Stimulated activated CD4-positive, alpha-beta T cell treated with anti-CD3 and anti-CD28 coated beads, Interleukin-4, amount 100 ng/mL, for 24 hours (primary cell): ENCODE data around the gene BBS10.
"Not testable (repeated sequence)": the region's sequence is repeated elsewhere in the genome, so short reads cannot be mapped to it uniquely, and the experiment has no call there.

Source experiments
- DNase-seq: peaks from one replicate; pipeline ENCODE4 v3.0.0-alpha.2; 2020

Gene BBS10

DNA sequence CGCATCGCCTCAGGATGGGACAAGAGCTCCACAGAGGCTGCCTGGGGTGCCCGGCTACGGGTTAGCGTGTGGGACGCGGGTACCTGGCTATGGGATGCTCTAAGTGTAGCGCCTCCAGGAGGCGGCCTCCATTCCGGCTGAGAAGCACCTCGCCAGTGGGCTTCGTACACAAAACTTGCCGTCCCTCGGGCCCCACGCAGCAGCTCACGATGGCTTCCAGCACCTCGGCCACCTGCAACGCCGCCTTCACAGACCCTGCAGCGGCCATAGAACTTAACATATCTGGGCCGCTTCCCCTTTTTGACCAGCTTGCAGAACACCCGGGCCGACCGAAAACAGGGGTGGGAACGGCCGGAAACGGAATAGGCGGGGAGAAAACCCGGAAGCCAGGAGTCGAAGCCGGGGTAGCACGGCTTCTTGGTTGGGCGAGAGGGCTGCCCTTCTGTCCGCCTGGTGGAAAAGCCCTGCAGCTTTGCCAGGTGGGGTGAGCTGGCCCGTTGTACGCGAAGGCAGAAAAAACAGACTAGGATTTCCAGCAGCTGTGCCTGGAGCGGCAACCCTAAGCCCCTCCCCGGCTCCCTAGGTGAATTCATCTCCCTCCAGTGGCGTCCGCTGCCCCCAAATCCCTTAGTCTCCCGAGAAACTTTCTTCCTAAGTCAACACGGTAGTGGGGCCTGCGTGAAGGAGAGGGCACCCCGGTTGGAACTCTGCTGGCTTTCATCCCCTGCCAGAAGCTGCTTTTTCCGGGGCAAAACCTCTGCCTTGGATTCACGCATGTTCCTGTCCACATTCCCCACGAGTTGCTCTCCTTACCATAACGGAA is at the start of gene BBS10:
Gene BBS10 (minus strand): TSS at position 337 of the 823 bp plus-strand sequence. CDS start 57 bp downstream, at position 280.
- DNase-seq, result peak; percentile 91

DNA sequence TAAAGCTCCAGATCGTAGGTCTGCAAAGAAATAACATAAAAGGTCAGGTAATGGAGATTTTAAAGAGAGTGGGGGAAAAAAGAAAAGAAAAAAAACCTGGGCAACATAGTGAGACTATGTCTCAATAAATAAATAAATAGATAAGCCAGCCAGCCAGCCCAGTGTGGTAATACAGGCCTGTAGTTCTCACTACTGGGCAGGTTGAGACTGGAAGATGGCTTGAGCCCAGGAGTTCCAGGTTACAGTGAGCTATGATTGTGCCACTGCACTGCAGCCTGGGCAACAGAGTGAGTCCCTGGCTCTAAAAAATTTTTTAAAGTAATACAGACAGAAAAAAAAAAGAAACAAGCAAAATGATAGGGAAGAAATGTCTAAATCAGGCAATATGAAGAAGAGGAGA is 43.2 kb upstream of the BBS10 start:
- no peak for DNase-seq

- DNase-seq, result no peak
Observed at GRCh38 chr12:76387614-76388013, 39.4 kb upstream of the BBS10 start.

DNA sequence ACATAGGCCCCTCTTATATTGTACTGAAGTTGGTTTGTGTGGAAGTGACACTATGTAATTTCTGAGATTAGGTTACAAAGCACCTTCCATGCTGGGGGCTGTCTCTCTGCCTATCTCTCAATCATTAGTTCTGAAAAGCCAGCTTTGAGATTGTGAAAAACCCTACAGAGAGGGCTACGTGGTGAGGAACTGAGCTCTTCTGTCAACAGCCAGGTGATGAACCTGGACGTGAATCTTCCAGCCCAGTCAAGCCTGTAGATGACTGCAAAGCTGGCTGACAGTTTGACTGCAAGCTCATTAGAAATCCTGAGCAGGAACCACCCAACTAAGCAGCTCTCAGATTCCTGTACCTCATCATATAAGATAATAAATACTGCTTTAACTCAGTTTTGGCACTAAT is 36.3 kb upstream of the BBS10 start:
- no peak for DNase-seq

- DNase-seq, result no peak
Observed at GRCh38 chr12:76383988-76384387, 35.8 kb upstream of the BBS10 start.

DNA sequence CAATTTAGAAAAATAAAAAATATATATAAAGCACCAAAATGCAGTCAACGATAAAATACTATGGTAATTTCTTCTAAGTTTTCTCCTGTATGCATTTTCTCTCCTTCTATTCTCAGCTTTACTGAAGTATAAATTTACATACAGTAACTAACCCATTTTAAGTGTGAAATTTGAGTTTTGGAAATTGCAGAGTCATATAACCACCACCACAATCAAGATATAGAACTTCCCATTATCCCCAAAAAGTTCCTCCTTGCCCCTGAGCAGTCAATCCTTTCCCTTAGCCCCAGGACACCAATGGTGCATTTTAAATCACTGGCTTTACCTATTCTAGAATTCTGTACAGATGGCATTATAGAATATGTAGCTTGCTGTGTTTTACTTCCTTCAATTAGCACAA is 31.0 kb upstream of the BBS10 start:
- DNase-seq, result no peak

- DNase-seq, result not testable (repeated sequence)
Observed at GRCh38 chr12:76376876-76377275, 28.7 kb upstream of the BBS10 start.

- DNase-seq, result no peak
Observed at GRCh38 chr12:76375939-76376338, 27.7 kb upstream of the BBS10 start.

DNA sequence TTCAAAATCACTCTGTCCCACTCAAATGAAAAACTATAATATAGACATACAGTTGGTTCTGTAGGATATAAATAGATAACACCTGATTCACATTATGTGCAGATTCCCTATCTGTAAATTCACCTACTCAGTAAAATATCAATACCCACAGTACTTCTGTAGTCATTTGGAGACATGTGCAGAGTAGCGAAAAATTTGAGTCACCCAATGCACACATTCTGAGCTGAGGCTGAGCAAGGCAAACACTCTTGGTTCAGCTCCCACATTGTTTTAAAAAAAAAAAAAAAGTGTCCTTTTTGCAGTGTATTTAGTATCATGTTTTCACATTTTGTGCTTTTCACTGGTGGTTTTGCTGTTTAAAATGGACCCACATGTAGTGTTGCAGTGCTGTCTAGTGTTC is 27.3 kb upstream of the BBS10 start:
- DNase-seq, result no peak

DNA sequence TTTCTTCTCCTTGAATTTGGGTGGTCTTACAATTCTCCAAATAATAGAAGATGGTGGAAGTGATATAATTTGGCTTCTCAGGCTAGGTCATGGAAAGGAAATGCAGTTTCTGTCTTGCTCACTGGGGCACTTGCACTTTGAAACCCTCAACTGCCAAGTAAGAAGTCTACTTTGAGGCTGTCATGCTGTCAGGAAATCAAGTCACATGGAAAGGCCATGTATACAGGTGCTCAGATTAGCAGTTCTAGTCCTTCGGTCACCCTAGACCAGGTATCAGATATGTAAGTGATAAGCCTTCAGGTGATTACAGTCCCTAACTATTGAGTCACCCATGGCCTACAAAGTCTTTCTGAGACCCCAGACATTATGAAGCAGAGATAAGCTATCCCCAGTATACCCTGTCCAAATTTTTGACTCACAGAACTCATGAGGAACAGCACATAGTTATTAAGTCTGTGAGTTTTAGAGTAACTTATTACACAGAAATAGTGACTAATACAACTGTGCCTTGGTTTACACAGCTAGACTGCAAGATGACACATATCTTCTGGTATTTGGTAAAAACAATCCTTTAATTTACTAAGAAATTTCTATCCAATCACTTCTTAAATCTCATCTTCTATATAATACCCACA is 26.3 kb upstream of the BBS10 start:
- DNase-seq, result no peak

- no peak for DNase-seq
Observed at GRCh38 chr12:76368230-76368629, 20.0 kb upstream of the BBS10 start.

GRCh38 chr12:76366163-76366562 is 17.9 kb upstream of the BBS10 start:
- DNase-seq, result no peak

DNA sequence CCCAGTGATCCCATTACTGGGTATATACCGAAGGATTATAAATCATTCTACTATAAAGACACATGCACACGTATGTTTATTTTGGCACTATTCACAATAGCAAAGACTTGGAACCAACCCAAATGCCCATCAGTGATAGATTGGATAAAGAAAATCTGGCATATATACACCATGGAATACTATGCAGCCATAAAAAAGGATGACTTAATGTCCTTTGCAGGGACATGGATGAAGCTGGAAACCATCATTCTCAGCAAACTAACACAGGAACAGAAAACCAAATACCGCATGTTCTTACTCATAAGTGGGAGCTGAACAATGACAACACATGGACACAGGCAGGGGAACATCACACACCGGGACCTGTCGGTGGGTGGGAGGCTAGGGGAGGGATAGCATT is 15.9 kb upstream of the BBS10 start:
- not testable (repeated sequence) for DNase-seq

- DNase-seq, result no peak
Observed at GRCh38 chr12:76360316-76360715, 12.1 kb upstream of the BBS10 start.

GRCh38 chr12:76356071-76356470 is 7.9 kb upstream of the BBS10 start:
- DNase-seq, result no peak

GRCh38 chr12:76346798-76347420 is 1.3 kb downstream of the BBS10 start:
- peak; percentile 29 for DNase-seq

DNA sequence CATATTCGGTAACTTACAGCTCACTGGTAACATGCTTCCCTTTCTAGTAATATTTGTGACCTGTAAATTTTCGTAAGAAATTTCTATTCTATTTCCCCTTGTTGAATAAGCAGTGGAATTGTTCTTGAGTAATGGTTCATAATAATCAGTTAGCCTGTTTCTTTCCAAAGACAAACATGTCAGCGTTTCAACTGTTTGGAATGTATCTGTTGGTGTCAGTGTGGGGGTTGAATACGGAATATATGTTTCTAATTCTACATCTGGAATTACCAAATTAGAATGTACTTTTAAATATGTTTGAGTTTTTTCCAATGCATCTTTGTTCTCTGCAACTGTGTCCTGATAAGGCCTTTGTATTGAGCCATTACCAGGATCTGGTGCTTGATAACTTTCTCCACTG is 2.0 kb downstream of the BBS10 start:
- no peak for DNase-seq

DNA sequence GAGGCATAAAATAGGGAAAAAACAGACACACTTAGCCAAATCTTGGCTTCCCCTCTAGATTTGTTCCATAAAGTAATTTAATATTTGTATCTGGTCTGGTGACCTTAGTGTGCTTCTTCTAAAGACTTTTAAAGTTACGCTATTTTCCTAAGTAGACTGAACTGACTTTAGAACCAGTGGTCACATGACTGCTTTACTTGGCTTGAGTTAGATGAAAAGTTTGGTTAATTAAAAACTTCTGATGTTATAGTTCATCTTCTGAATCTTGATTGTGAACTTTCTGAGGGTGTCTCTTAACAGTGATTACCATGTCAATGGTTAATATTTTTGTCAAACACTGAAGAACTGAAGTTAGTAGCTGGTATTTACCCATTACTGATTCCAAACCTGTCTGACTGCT is 2.6 kb downstream of the BBS10 start:
- no peak for DNase-seq

DNA sequence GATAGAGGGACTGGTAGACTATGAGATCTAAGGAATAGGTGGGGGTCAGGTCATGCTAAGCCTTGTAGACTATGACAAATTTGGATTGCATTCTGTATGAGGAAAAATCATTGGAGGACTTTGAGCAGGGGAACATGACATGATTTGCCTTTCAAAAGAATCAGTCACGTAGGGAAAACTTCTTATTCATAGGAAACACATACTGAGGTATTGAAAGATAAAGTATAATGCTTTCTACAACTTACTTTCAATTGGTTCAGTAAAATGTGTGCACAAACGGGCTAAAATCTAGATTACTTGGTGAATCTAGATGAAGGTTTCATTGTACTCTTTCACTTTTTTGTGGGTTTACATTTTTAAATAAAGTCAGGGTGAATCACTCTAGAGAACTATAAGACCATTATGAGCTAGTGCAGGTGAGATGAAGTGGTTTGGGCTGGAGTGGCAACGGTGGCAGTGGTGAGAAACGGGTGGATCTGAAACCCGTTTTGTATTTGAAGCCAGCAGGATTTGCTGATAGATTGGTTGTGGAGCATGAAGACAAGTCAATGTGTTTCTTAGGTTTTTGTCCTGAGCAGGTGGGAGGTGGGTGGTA is 6.7 kb downstream of the BBS10 start:
- DNase-seq, result no peak

DNA sequence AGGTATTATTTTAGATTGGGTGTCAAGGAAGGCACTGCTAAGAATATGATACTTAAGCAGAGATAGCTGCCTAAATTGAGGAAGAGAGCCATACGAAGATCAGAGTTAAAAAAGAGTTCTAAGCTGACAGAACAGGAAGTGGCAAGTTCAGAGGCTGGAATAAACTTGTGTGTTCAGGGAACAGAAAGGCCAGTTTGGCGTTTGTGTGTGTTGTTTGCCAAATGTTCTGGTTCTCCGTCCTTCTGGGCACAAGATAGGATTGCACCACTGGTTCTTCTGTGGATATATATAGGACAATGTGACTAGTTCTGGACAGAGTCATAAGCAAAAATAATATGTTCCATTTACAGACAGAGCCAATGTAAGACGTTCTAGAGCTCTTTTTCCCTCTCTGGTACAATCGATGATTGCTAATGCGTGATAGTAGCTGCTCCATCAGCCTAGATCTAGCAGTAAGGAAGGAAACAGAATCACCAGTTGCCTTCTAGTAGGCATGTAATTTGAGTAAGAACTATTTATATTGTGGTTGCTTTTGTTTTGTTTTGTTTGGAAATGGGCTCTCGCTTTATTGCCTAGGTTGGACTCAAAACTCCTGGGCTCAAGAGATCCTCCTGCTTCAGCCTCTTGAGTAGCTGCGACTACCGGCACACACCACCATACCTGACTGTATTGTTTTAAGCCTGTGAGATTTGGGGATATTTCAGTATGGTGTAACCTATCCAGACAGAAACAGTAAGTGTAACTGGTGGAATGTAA is 7.4 kb downstream of the BBS10 start:
- DNase-seq, result no peak

- no peak for DNase-seq
Observed at GRCh38 chr12:76337583-76337982, 10.6 kb downstream of the BBS10 start.

DNA sequence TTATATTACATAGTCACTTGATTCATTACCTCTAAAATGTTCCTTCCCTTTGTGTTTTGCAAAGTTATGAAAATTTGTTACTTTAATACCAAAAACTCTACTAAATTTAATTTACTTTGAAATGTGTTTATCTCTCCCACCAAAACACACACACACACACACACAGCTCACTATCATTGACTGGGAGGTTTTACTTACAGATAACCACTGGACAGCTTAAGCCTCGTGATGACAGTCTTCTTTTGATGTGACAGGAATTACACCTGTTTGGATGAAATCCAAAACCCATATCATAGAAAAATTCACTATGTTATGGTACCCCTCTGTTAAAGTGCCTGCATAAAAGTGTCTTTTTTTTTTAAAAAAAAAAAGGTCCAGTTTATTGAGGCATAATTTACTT is 15.6 kb downstream of the BBS10 start:
- no peak for DNase-seq

- no peak for DNase-seq
Observed at GRCh38 chr12:76329606-76330005, 18.6 kb downstream of the BBS10 start.
